Kidney (tissue), 14 donors: Measurements from ENCODE around the gene MUC20. TPM values are rescaled to one million over a fixed set of nuclear protein-coding genes. Genes with fewer than 3 reads are reported as not detected.
"Not testable (repeated sequence)": the region's sequence is repeated elsewhere in the genome, so short reads cannot be mapped to it uniquely, and the experiment has no call there.

ENCODE experiments used
- DNase-seq, 5 donors: peaks; one replicate each; pipeline ENCODE4 v3.0.0-alpha.2; 2013 to 2020
- FAIRE-seq: peaks from 2 replicates; lab custom pipeline; 2012; peaks lifted over from hg19 to GRCh38; lab: Jason Lieb, UNC
- H3K27ac ChIP-seq, 2 donors: one replicate each; pipeline ENCODE4 v1.7.0; 2013; ENCODE audit warnings: low read depth in 2 of 2, low read length in 2 of 2, inconsistent platforms in 1 of 2
- H3K27me3 ChIP-seq: one replicate; pipeline ENCODE4 v1.7.1; 2013; ENCODE audit warnings: low read length, inconsistent platforms; ENCODE audit not compliant: control insufficient read depth, insufficient read depth
- H3K36me3 ChIP-seq, 3 donors: one replicate each; pipeline versions ENCODE4 v1.7.0 to v1.7.1; 2013; ENCODE audit warnings: low read length in 3 of 3, control low read depth in 1 of 3, inconsistent platforms in 1 of 3; ENCODE audit not compliant: insufficient read depth in 3 of 3, control insufficient read depth in 2 of 3
- H3K4me1 ChIP-seq, 3 donors: one replicate each; pipeline versions ENCODE4 v1.7.0 to v1.7.1; 2013; ENCODE audit warnings: low read length in 3 of 3, inconsistent platforms in 1 of 3, low read depth in 1 of 3; ENCODE audit not compliant: control insufficient read depth in 2 of 3, insufficient read depth in 2 of 3
- H3K4me3 ChIP-seq, 3 donors: one replicate each; pipeline versions ENCODE4 v1.7.0 to v1.8.1; 2013; ENCODE audit warnings: low read length in 3 of 3, control low read depth in 1 of 3, inconsistent platforms in 1 of 3
- H3K9ac ChIP-seq, 3 donors: one replicate each; pipeline versions ENCODE4 v1.7.0 to v1.7.1; 2013; ENCODE audit warnings: low read length in 3 of 3, control low read depth in 1 of 3, inconsistent platforms in 1 of 3
- H3K9me3 ChIP-seq, 3 donors: one replicate each; pipeline versions ENCODE4 v1.7.0 to v1.7.1; 2013; ENCODE audit warnings: low read length in 3 of 3, control low read depth in 1 of 3, inconsistent platforms in 1 of 3; ENCODE audit not compliant: control insufficient read depth in 2 of 3, insufficient read depth in 1 of 3
- intact Hi-C: fragments of 100-400 bp; cut with DNase I; formaldehyde crosslinking; loops from one replicate; pipeline ENCODE4 v1.11.1; 2022
- polyA plus RNA-seq: library from polyadenylated mRNA; stranded (reverse); fragments of 350-450 nt; fragmentation: Illumina TruSeq; extraction: RNeasy Lipid Tissue Mini Kit (QIAGEN cat#74804); gene quantifications from one replicate; pipeline ENCODE4 v1.2.3, GENCODE V29; 2014; ENCODE audit warnings: low read depth, low replicate concordance; ENCODE audit not compliant: insufficient read depth
- total RNA-seq: library from RNA; stranded (reverse); fragmentation: NEBNext Ultra II Directional; extraction: Animal tissue kit (Norgen Biotek cat#: 25700); gene quantifications from one replicate; pipeline ENCODE4 v1.2.1, GENCODE V29; 2021
- TF ChIP-seq, protein P1 (sequence below): IDR thresholded peaks from 3 replicates; pipeline ENCODE4 v1.5.1; 2012; ENCODE audit warnings: mild to moderate bottlenecking, moderate library complexity, borderline replicate concordance; ENCODE audit not compliant: insufficient read depth; ENCODE audit errors: extremely low read depth
- donor health status: control.
- donor health status: control.
- donor health status: control.
- donor health status: control.
- donor health status: control.
- donor health status: DM: yes; HTN: yes; CAD: no.
- donor health status: Normal renal cell carcinoma (clear cell type).

The MUC20 gene
- total and polyA plus RNA-seq, 2 donors from 2014 or later = 42.6 to 53.3 TPM

DNA sequence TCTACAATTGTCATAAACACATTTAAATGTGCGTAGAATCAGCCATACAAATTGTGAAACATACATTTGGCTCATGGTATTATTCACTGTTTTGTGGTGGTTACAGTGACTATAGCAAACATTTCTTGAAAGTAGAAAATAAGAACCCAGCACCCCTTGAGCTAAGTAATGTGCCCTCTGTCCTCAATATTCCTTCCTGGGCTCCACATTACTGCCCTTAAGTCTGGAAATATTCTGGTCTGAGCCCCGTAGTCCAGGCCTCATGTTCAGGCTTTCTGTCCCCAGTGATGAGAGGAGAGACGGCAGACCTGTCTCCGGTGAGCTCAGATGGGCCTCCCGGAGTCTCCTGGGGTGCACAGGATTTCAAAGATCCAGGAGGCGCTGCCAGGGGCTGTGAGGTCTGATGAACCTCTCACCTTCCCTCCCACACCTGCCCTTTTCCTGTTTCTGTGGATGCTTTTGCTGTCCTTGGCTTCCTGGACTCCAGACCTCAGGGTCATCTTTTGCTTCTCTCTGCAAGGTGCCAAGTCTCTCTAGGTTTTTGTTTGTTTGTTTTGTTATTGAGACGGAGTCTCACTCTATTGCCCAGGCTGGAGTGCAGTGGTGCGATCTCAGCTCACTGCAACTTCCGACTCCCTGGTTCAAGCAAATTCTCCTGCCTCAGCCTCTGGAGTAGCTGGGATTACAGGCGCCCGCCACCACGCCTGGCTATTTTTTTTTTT lies 8.8 kb upstream of the MUC20 start:
- FAIRE-seq = no peak
- H3K9me3 ChIP-seq = no peaks in the 10 kb centered on the region

DNA sequence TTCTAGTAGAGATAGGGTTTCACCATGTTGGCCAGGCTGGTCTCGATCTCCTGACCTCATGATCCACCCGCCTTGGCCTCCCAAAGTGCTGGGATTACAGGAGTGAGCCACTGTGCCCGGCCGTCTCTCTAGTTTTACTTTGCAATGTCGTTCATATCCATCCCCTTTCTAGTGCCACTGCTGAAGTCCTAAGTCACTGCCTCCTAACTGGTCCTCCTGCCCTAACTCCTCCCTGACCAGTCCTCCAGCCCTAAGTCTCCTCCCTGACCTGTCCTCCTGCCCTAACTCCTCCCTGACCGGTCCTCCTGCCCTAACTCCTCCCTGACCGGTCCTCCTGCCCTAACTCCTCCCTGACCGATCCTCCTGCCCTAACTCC lies 8.3 kb upstream of the MUC20 start:
- H3K4me1 ChIP-seq, intact Hi-C loops, H3K27me3 ChIP-seq, H3K9me3 ChIP-seq, H3K27ac ChIP-seq, DNase-seq, H3K4me3 ChIP-seq, H3K9ac ChIP-seq, FAIRE-seq: not testable (repeated sequence)
- peaks cover 0 to 50% (median 27%) of the 10 kb centered on the region in 3 donors for H3K36me3 ChIP-seq

More for the DNA sequence above, 8.8 kb upstream of the MUC20 start:
- TF ChIP-seq, protein P1, sequence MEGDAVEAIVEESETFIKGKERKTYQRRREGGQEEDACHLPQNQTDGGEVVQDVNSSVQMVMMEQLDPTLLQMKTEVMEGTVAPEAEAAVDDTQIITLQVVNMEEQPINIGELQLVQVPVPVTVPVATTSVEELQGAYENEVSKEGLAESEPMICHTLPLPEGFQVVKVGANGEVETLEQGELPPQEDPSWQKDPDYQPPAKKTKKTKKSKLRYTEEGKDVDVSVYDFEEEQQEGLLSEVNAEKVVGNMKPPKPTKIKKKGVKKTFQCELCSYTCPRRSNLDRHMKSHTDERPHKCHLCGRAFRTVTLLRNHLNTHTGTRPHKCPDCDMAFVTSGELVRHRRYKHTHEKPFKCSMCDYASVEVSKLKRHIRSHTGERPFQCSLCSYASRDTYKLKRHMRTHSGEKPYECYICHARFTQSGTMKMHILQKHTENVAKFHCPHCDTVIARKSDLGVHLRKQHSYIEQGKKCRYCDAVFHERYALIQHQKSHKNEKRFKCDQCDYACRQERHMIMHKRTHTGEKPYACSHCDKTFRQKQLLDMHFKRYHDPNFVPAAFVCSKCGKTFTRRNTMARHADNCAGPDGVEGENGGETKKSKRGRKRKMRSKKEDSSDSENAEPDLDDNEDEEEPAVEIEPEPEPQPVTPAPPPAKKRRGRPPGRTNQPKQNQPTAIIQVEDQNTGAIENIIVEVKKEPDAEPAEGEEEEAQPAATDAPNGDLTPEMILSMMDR = no peak
- no peaks in the 10 kb centered on the region for H3K27me3 ChIP-seq
- no peak overlapping the region for H3K9ac ChIP-seq
- DNase-seq = no peak
- H3K27ac ChIP-seq = no peak overlapping the region
- peaks cover 0 to 50% (median 27%) of the 10 kb centered on the region in 3 donors for H3K36me3 ChIP-seq
- H3K4me3 ChIP-seq = no peak overlapping the region
- H3K4me1 ChIP-seq = no peaks in the 10 kb centered on the region
- intact Hi-C loops = no loop called here

DNA sequence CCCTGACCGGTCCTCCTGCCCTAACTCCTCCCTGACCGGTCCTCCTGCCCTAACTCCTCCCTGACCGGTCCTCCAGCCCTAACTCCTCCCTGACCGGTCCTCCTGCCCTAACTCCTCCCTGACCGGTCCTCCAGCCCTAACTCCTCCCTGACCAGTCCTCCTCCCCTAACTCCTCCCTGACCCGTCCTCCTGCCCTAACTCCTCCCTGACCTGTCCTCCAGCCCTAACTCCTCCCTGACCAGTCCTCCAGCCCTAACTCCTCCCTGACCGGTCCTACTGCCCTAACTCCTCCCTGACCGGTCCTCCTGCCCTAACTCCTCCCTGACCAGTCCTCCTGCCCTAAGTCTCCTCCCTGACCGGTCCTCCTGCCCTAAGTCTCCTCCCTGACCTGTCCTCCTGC lies 7.6 kb upstream of the MUC20 start:
- DNase-seq, H3K4me1 ChIP-seq, FAIRE-seq, H3K27ac ChIP-seq, H3K27me3 ChIP-seq, H3K4me3 ChIP-seq, H3K9me3 ChIP-seq, intact Hi-C loops, H3K9ac ChIP-seq: not testable (repeated sequence)
- peaks cover 0 to 47% (median 25%) of the 10 kb centered on the region in 3 donors for H3K36me3 ChIP-seq

DNA sequence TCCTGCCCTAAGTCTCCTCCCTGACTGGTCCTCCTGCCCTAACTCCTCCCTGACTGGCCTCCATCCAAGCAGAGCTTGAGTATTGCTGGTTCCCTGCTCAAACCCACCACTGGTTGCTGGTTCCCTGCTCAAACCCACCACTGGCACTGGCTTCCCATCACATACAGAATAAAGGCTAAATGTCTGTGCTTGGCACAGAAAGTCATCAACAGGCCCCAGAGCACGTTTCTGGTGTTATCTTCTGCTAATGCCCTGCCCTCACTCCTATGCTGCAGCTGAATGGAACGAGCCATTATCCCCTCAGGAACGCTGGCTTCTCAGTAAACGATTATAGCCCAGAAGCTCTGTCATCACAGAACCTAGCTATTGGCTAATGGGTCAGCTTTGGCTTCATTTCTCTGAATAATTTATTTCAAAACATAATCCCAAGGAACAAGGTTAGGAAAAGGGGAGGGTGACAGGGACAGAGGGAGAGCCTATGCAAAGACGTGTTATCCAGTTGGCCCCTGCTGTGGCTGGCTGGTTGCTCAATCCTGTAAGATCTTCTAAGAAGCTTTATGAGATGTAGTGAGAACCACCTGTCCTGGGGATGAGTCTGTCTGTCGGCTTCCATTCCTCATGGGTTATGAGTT lies 6.3 kb upstream of the MUC20 start:
- TF ChIP-seq, protein P1 = no peak
- no peak overlapping the region for H3K4me3 ChIP-seq
- FAIRE-seq (no peak), DNase-seq (peak in 1 of 5 donors; percentile 57)
- no peaks in the 10 kb centered on the region for H3K27me3 ChIP-seq
- H3K4me1 ChIP-seq = no peaks in the 10 kb centered on the region
- H3K9me3 ChIP-seq = no peaks in the 10 kb centered on the region
- no peak overlapping the region for H3K27ac ChIP-seq
- no peak overlapping the region for H3K9ac ChIP-seq
- H3K36me3 ChIP-seq = peaks cover 0 to 34% (median 16%) of the 10 kb centered on the region in 3 donors
- intact Hi-C loops = no loop called here
